RWPE1 (cell line): ENCODE results near the gene PSMA3.

ENCODE experiments used
- CTCF ChIA-PET: fragments of 350-600 bp; sonication (Branson Sonifier 250); formaldehyde crosslinking; extraction: SDS; loops from one replicate; lab custom pipeline; 2021; lab: Yijun Ruan, JAX
- POLR2A ChIA-PET: fragments of 400-600 bp; formaldehyde crosslinking; extraction: SDS; loops from one replicate; lab custom pipeline; 2020; ENCODE audit warnings: antibody characterized with exemption; ENCODE audit not compliant: low non-redundant PET; lab: Yijun Ruan, JAX
- DNase-seq: peaks from one replicate; pipeline ENCODE4 v3.0.0; 2012; ENCODE audit warnings: low spot score
- H3K27ac ChIP-seq: fragments of 450-650 bp; 2 replicates; pipeline ENCODE4 v1.5.1; 2017
- TF ChIP-seq, protein P1 (sequence below): fragments of 450-650 bp; conservative IDR thresholded peaks from 2 replicates; pipeline ENCODE4 v1.5.1; 2017; ENCODE audit warnings: low read depth, mild to moderate bottlenecking

PSMA3 gene

DNA sequence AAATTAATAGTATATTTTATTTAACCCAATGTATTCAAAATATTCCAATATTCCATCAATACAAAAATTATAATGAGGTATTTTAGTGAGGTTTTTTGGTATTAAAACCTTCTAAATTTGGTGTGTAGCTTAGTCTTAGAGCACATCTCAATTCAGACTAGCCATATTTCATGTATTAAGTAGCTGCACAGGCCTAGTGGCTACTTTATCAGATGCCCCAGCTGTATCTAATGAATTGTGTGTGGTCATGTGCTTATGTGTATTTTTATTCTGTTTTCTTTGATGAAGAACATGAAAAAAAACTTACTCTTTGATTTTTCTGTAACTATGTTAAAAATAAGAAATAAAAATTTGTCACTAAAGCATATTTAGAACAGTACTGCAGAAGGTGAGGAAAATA lies 31.5 kb upstream of the PSMA3 start:
- ChIA-PET POLR2A (no interaction called here), CTCF (interaction anchor here (0.9 kb wide), 1 partner anchor 40 kb away, joined by 5 read pairs; no protein-coding TSS in a partner anchor)
- no peak for DNase-seq
- H3K27ac ChIP-seq: no peak overlapping the region
- TF ChIP-seq, protein P1, sequence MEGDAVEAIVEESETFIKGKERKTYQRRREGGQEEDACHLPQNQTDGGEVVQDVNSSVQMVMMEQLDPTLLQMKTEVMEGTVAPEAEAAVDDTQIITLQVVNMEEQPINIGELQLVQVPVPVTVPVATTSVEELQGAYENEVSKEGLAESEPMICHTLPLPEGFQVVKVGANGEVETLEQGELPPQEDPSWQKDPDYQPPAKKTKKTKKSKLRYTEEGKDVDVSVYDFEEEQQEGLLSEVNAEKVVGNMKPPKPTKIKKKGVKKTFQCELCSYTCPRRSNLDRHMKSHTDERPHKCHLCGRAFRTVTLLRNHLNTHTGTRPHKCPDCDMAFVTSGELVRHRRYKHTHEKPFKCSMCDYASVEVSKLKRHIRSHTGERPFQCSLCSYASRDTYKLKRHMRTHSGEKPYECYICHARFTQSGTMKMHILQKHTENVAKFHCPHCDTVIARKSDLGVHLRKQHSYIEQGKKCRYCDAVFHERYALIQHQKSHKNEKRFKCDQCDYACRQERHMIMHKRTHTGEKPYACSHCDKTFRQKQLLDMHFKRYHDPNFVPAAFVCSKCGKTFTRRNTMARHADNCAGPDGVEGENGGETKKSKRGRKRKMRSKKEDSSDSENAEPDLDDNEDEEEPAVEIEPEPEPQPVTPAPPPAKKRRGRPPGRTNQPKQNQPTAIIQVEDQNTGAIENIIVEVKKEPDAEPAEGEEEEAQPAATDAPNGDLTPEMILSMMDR: no peak

DNA sequence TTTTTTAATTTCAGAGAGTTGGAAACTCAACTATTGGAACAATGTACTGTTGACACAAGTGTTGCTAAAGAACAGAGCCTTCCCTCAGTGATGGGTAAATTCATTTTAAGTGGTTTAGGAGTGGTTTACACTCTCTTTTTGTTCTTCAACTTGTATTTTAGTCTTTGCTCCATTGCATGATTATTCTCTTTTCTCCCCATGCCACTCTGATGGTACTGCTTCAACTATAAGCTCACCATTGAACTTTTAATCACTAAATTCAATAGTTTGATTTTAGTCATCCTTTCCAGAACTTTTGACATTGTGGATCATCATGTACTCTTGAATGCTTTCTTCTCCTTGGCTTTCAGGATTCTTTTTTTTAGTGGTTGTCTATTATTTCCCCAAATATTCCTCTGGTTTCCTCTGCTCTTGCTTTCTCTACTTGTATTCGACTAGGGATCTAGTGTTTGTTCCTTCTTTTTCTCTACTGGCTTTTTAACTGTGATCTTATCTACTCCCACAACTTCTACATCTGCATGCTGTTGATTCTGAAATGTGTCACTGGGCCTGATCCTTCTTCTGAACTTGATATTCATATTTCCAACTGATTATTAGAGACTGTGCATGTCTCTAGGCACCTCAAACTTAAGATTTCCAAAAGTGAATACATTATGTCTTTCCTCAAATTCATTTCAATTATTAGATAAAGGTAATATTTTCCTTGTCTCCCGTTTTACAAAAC lies 29.3 kb upstream of the PSMA3 start:
- ChIA-PET POLR2A (no interaction called here), CTCF (no interaction called here)
- no peak overlapping the region for H3K27ac ChIP-seq
- TF ChIP-seq, protein P1: no peak
- no peak for DNase-seq

DNA sequence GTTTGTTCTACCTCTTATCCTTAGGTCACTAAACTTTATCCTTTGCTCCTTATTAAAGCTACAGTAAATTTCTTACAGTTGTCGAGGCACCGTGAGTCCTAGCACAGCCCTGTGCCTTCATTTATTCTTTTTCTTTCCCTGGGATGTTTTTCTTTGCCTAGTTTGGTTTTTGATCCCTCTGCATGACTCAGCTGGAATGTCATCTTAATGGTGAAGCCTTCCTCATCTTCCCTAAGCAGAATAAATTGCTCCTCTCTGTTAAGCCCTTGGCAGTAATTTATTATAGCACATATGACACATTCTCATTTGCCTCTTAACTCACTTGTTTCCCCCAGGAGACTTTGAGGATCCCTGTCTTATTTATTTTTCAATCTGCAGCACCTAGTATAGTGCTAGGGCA lies 28.1 kb upstream of the PSMA3 start:
- POLR2A ChIA-PET: no interaction called here
- CTCF ChIA-PET: no interaction called here
- TF ChIP-seq, protein P1: no peak
- no peak for DNase-seq
- H3K27ac ChIP-seq: no peak overlapping the region

DNA sequence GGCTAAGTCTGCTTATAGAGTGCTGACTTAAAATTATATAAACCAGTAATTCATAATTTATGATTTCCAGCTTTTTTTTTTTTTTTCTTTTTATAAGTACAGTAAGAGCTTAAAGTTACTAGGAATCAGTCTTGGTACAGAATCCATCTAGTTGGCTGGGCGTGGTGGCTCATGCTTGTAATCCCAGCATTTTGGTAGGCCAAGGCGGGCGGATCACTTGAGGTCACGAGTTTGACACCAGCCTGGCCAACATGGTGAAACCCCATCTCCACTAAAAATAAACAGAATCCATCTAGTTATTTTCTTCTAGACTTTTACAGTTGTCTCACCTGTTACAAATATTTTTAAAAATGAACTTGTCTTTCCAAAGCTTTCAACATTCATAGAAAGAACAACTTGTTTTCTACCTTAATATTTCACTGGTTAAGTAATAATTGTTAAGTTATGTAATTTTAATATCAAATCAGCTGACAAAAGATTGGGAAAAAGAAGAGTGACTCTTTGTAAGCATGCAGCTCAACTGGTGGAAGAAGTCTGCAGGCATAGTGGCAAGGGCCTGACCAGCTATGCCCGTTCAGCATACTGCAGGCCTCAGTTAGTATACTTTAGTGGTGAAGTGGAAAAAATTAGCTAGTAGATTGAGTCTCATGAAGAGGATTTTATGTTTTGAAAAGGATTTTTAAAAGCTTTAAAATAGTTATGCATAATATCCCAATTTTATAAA lies 17.4 kb upstream of the PSMA3 start:
- TF ChIP-seq, protein P1: no peak
- ChIA-PET POLR2A (interaction anchor here (0.6 kb wide), 1 partner anchor 11 kb away, joined by 5 read pairs; no protein-coding TSS in a partner anchor), CTCF (no interaction called here)
- no peak overlapping the region for H3K27ac ChIP-seq
- DNase-seq: no peak

DNA sequence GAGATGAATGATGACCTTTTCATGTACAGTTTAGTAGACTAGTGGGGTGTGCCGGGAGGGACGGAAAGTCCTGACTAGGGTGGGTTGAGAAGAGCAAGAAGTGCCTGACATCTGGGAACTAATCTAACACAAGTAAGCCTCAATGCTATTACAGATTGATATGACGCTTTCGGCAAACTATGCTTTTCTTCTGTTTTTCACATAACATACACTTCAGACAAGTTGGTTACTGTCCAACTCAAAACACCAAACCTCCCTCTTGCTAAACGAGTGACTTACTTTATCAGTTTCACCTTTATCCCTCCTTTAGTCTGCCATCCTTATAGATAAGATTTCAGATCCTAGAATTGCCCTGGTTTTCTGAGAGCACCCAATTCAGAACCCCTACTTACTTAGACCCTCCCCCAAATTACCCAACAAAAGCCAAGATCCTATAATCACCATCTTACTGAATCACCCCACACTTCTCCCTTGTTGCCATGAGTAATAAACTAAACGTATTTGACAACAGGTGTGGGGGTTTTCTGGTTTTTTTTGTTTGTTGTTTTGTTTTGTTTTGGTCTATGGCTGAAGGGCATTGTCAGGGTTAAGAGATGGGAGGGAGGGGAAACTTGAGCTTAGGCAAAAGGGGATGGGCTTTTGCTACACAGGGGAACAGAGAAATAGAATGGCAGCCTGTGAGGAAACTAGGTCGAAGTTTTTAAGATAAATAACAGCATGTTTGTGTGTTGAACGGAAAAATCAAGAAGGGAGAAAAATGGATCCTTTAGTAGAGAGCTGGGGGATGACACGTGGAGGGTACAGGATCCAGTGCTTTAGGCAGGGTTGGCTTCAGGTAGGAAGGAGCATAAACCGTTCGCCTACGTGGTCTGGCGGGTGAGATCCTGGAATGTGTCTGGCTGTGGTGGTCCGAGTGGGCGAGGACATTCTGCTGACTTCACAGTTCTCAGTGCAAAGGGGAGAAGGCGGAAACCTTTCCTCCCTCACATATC lies 6.1 kb upstream of the PSMA3 start:
- ChIA-PET POLR2A (interaction anchor here (0.5 kb wide), 1 partner anchor 12 kb away, joined by 5 read pairs; no protein-coding TSS in a partner anchor), CTCF (interaction anchor here (0.7 kb wide), 1 partner anchor 154 kb away, joined by 3 read pairs; no protein-coding TSS in a partner anchor)
- H3K27ac ChIP-seq: no peak overlapping the region
- DNase-seq: no peak
- TF ChIP-seq, protein P1: no peak
